Activated T-helper 1 cell treated with anti-CD3 and anti-CD28 coated beads, Interleukin-12 subunit alpha, Interleukin-12 subunit beta, Interleukin-2, Interleukin-4 antibody, amounts not matched to agents 30 ng/mL and 10 ng/mL and 1 ng/mL, durations not matched to agents 14 hours and 24 hours and 36 hours (primary cell): ENCODE measurements around the gene C6orf89. TPM values are rescaled to one million over a fixed set of nuclear protein-coding genes. Genes with fewer than 3 reads are reported as not detected.
A peak's percentile ranks its signal among the peaks of the same experiment; 100 is the strongest.

Source experiments
- DNase-seq: peaks from one replicate; pipeline ENCODE4 v3.0.0; 2021; ENCODE audit warnings: low spot score
- H3K27ac Mint-ChIP-seq: one replicate; pipeline ENCODE4 v1.8.0; 2021; ENCODE audit warnings: mild to moderate bottlenecking, mixed read lengths
- H3K27me3 Mint-ChIP-seq: one replicate; pipeline ENCODE4 v1.8.0; 2022; ENCODE audit warnings: mild to moderate bottlenecking, moderate library complexity, mixed read lengths; ENCODE audit not compliant: insufficient read depth
- H3K36me3 Mint-ChIP-seq: one replicate; pipeline ENCODE4 v1.8.0; 2021; ENCODE audit warnings: low read depth, mixed read lengths
- H3K4me1 Mint-ChIP-seq: one replicate; pipeline ENCODE4 v1.8.0; 2021; ENCODE audit warnings: low read depth, mixed read lengths
- H3K4me3 Mint-ChIP-seq: one replicate; pipeline ENCODE4 v1.8.0; 2021; ENCODE audit warnings: mild to moderate bottlenecking, moderate library complexity, mixed read lengths
- H3K9me3 Mint-ChIP-seq: one replicate; pipeline ENCODE4 v1.8.0; 2021; ENCODE audit warnings: mixed read lengths
- intact Hi-C: fragments of 100-400 bp; cut with micrococcal nuclease; formaldehyde crosslinking; loops from one replicate; pipeline ENCODE4 v1.15.1; 2024
- total RNA-seq: library from RNA; stranded (reverse); gene quantifications from 2 replicates; pipeline ENCODE4 v1.2.3, GENCODE V29; 2022

The C6orf89 gene
- total RNA-seq, 1 donor from 2014 or later: 31.5 TPM

DNA sequence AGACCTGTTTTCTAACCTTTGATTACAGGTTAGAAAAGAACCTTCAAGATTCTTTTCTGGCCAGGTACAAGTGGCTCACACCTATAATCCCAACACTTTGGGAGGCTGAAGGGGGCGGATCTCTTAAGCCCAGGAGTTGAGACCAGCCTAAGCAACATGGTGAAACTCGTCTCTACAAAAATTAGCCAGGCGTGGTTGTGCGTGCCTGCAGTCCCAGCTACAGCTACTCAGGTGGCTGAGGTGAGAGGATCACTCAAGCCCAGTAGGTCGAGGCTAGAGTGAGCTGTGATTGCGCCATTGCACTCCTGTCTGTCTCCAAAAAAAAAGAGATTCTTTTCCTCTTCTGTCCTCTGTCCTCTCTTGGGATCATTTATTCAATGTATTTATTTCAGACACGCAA, 25.6 kb upstream of the C6orf89 start:
- Mint-ChIP-seq H3K27ac (no peak overlapping the region), H3K27me3 (no peaks in the 10 kb centered on the region), H3K4me1 (peaks cover 29% of the 10 kb centered on the region), H3K36me3 (peaks cover 47% of the 10 kb centered on the region), H3K4me3 (no peak overlapping the region), H3K9me3 (no peaks in the 10 kb centered on the region)
- intact Hi-C loops: loop anchor here (2.0 kb wide), 1 partner anchor 13 kb away; no protein-coding TSS in a partner anchor
- no peak for DNase-seq

DNA sequence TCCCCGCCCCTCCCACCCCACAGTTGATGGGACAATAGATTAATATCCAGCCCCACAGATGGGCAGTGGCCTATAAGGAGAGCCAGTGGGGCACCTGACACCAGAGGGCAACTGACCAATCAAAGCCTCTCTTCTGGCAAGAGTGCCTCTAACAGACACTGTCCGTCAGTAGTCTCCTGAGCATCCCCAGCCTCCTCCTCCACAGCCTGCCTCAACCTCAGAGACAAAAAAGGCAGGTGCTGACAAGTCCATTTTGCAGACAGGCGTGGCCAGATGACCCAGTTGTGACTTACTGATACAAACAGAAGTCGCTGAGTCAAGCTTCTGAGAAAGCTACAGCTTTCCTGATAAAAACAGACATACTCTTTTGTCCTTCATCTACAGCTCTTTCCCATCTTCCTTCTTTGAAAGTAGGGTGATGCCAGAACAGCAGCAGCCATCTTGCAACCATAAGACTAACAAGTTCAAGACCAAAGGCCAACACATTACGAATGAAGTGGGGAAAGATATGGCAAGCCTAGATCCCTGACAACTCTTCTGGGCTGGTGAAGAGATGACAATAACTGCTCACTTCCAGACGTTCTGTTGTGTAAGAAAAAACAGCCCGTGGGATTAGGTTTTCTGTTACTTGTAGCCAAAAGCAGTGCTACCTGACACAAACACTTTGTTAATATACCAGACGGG, 23.4 kb upstream of the C6orf89 start:
- no peaks in the 10 kb centered on the region for H3K27me3 Mint-ChIP-seq
- no peak overlapping the region for H3K4me3 Mint-ChIP-seq
- no peak overlapping the region for H3K27ac Mint-ChIP-seq
- no peak for DNase-seq
- H3K4me1 Mint-ChIP-seq: peaks cover 47% of the 10 kb centered on the region
- peaks cover 52% of the 10 kb centered on the region for H3K36me3 Mint-ChIP-seq
- intact Hi-C loops: no loop called here
- no peaks in the 10 kb centered on the region for H3K9me3 Mint-ChIP-seq

DNA sequence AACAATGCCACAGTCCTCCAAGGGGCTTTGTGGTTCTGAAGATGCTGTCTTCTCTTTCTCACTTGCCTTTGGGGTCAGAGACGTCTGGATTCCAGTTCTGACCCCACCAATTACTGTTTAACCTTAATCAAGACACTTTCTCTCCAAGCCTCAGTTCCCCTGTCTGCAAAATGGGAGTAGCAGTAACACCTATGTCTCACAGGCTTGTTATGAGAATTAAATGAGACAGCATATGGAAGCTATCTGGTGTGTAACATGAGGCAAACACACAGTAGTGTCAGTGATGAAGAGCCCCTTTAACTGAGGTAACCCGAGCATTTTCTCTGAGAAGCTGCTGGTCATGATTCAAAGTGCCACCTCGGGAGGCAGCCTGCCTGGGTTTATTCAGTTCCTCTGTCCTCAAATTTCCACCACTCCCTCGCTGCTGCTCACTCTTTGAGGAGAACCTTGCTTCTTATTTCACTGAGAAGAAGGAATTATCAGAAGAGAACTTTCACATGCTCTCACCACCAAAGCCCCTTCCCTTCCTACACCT, 22.8 kb upstream of the C6orf89 start:
- no peaks in the 10 kb centered on the region for H3K27me3 Mint-ChIP-seq
- peaks cover 59% of the 10 kb centered on the region for H3K36me3 Mint-ChIP-seq
- intact Hi-C loops: no loop called here
- H3K4me1 Mint-ChIP-seq: peaks cover 54% of the 10 kb centered on the region
- DNase-seq: no peak
- H3K27ac Mint-ChIP-seq: no peak overlapping the region
- no peaks in the 10 kb centered on the region for H3K9me3 Mint-ChIP-seq
- H3K4me3 Mint-ChIP-seq: no peak overlapping the region

DNA sequence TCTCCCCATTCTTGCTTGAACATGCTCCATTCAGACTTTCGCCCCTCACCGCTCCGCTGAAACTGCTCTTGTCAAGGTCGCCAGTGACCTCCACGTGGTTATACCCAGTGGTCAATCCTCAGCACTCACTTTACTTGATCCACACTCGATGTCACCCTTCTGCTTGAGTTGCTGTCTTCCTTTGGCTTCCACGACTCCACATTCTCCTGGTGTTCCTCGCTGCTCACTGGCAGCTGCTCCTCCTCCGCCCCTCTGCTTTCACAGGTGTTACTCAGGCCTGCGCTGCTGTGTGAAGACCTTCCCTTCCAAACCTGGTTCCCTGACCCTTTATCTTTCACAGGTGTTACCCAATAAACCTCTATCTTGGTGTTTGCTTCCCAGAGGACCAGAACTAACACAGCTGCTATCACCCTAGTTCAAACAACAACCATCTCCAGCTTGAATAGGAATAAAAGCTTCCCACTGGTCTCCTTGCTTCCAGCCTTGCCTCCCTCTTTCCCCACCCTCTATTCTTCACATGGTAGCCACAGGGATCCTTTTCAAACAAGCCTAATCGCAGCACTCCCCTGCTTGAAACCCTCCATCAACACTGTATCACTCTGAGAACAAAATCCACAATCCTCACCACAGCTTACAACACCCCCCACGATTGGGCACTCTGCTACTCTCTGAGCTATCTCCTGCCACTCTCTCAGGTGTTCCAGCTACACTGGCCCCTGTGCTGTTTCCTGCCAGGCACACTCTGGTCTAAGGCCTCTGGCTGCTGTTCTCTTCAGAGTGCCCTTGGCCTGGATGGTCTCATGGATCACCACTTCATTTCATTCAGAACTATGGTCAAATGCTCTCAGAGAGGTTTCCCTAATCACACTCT, 21.8 kb upstream of the C6orf89 start:
- H3K27me3 Mint-ChIP-seq: no peaks in the 10 kb centered on the region
- H3K9me3 Mint-ChIP-seq: no peaks in the 10 kb centered on the region
- intact Hi-C loops: no loop called here
- DNase-seq: no peak
- peaks cover 58% of the 10 kb centered on the region for H3K4me1 Mint-ChIP-seq
- peaks cover 60% of the 10 kb centered on the region for H3K36me3 Mint-ChIP-seq
- no peak overlapping the region for H3K27ac Mint-ChIP-seq
- no peak overlapping the region for H3K4me3 Mint-ChIP-seq

DNA sequence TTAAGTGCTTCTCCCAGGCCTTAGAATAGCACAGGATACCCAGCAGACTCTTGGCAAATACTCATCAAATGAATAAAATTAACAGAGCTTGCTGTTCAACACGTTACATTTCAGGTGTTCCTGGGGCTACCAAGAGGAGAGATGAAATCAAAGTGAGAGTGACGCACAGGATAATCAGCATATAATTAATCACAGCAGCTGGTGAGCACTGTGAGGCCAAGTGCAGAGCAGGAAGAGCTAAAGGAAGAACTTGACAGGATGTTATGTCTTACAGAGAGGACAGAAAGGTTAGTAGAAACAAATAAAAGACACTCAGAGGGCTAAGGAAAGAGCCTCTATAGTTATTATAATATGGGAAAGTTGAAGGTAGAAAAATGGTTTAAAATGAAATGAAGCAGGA, 19.9 kb upstream of the C6orf89 start:
- no peak overlapping the region for H3K4me3 Mint-ChIP-seq
- no peak for DNase-seq
- intact Hi-C loops: no loop called here
- peaks cover 63% of the 10 kb centered on the region for H3K4me1 Mint-ChIP-seq
- H3K9me3 Mint-ChIP-seq: no peaks in the 10 kb centered on the region
- no peaks in the 10 kb centered on the region for H3K27me3 Mint-ChIP-seq
- no peak overlapping the region for H3K27ac Mint-ChIP-seq
- peaks cover 65% of the 10 kb centered on the region for H3K36me3 Mint-ChIP-seq

DNA sequence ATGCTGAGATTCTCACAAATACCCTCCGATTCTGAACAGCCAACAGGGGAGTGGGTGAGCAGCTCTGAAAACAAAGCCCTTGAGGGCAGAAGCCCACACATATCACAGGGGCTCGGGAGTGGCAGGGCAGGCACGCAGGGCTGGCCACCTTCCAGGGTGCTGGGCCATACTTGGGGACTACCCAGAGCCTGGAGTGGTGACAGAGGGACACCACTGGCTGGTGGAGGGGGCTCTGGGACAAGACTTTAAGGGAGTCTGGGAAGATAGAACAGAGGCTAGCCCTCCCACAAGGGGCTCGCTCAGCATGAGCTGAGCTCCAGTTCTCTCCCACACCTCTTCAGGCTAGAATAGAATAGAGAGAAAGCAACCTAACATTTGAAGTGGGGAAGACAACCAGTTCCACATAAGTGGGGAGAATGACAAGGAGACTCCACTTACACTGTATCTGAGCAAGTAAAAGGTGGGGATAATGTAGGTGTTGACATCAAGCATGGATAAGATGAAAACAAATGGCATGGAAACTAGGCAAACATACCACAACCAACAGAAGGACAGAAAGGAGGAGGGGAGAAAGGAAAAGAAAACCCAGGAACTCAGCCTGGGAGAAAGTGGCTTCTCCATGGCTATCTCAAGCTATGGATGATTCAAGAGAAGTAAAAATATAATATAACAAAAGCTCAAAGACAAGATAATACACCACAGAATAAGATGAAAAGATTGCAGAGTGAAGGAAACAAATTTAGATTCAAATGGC, 18.1 kb upstream of the C6orf89 start:
- Mint-ChIP-seq H3K4me1 (peaks cover 64% of the 10 kb centered on the region), H3K4me3 (no peak overlapping the region), H3K27ac (no peak overlapping the region), H3K27me3 (no peaks in the 10 kb centered on the region), H3K36me3 (peaks cover 63% of the 10 kb centered on the region), H3K9me3 (no peaks in the 10 kb centered on the region)
- DNase-seq: no peak
- intact Hi-C loops: no loop called here

DNA sequence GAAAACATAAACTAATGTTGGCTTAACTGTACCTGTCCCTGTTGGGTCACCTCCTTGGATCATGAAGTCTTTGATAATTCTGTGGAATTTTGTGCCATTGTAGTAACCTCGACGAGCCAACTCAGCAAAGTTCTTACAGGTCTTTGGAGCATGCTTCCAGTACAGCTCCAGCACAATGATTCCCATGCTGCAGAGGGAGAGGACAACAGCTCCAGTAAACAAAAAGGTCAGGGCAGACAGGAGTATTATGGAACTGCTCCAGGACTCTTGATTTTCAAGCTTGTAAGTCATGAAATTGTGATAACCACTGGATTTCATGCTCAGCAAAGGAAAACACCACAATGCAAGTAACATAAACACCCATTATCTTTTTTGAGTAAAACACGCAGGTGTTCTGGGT, 14.1 kb upstream of the C6orf89 start:
- no peak for DNase-seq
- Mint-ChIP-seq H3K9me3 (no peaks in the 10 kb centered on the region), H3K36me3 (peaks cover 34% of the 10 kb centered on the region), H3K4me1 (peaks cover 64% of the 10 kb centered on the region), H3K27me3 (peaks cover 2% of the 10 kb centered on the region), H3K27ac (no peak overlapping the region), H3K4me3 (no peak overlapping the region)
- intact Hi-C loops: loop anchor here (2.0 to 5.0 kb wide), 3 partner anchors 13 to 189 kb away; partner anchors contain the start of genes C6orf89 and RAB44

DNA sequence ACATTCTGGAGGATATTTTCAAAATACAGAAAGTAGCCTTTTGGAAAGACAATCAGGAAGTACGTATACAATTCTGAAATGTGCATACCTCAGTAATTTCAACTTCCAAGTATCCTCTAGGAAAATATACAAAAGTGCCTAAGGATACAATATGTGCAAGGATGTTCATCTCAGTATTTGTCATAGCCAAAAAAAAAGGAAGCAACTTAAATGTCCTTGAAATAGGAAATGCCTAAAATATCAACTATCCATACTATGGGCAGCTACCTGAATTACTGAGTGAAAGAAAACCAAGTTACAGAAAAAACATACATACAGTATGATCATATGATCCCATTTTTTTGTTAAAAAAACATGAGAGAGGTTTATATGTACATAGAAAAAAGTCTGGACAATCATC, 12.6 kb upstream of the C6orf89 start:
- intact Hi-C loops: loop anchor here (1.0 to 5.0 kb wide), 3 partner anchors 107 to 191 kb away; partner anchors contain the start of gene RAB44
- peaks cover 2% of the 10 kb centered on the region for H3K27me3 Mint-ChIP-seq
- DNase-seq: no peak
- peak overlapping the region; percentile 89 for H3K27ac Mint-ChIP-seq
- H3K9me3 Mint-ChIP-seq: no peaks in the 10 kb centered on the region
- peak overlapping the region; percentile 93 for H3K4me3 Mint-ChIP-seq
- H3K36me3 Mint-ChIP-seq: peaks cover 23% of the 10 kb centered on the region
- peaks cover 49% of the 10 kb centered on the region for H3K4me1 Mint-ChIP-seq

DNA sequence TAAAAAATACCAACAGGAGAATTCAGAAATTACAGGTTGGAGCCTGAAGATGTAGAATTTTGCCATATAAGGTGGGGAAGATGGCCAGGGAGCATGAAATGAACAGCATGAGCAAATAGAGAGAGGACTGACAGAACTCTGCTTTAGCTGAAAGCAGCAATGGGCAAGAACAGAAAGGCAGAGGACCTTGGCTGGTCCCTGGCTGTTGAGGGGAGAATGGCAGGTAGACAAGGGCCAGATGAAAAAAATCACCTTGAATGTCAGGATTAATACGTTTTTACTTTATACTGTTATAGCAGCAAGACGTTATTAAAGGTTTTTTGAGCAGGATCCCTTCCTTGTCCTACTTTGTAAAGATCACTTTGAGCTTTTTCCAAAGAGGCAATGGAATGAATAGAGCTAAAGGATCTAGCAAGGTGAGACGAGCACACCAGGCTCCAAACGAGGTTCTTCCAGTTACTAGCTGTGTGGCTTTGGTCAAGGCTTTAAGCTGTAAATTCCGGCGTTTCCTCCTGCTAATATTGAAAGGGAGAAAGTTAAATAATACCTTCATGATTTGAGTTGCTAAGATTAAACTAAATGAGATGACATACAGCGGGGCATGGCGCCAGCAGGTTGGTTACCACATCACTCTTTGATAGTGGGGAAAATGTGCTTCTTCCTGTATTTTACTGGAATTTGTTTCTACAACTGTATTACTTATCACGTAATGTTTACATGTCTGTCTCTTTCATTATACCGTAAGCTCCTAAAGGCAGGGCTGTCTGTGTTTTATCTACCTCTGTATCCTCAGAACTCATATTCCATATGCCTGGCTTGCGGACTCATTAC, 11.9 kb upstream of the C6orf89 start:
- H3K4me1 Mint-ChIP-seq: peaks cover 47% of the 10 kb centered on the region
- peak overlapping the region; percentile 89 for H3K27ac Mint-ChIP-seq
- H3K9me3 Mint-ChIP-seq: no peaks in the 10 kb centered on the region
- peaks cover 2% of the 10 kb centered on the region for H3K27me3 Mint-ChIP-seq
- intact Hi-C loops: loop anchor here (1.0 to 5.0 kb wide), 5 partner anchors 38 to 192 kb away; partner anchors contain the start of gene RAB44
- peaks cover 20% of the 10 kb centered on the region for H3K36me3 Mint-ChIP-seq
- H3K4me3 Mint-ChIP-seq: peak overlapping the region; percentile 93
- no peak for DNase-seq

DNA sequence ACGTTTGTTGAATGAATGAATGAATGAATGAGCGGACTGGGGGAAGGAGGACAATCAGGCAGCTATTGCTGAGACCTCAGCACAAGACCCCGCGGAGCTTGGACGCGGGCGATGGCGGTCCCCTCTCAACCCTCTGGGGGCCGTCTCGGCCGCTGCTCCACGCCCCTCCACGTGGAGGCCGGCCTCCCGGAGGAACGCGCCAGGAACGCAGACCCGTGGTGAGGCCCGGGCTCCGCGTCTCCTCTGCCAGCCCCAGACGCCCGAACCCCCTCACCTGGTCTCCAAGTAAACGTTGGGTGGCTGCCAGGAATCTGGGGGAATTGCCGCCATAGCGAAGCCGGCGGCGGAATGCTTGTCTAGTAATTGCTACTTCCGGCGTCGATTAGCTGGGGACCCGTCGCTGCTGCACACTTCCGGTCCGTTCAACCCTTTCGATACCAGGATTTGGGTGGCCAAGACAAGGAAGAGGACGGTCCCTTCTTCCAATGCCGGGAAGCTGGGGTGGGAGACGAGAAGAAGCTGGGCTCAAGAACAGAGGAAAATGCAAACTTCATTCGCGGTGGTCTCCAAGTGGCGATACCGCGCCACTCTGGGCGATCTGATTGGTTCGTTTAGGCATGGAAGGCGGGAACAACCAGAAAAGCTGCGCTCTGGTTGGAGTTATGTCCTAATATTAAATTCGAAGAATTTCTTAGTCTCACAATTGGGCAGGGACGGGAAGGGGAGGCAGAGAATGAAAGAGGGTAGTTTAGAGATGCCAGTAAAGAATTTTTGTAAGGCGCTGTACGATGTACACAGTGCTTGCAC, 11.1 kb upstream of the C6orf89 start, which contains the start of gene PPIL1:
Gene PPIL1, minus strand, starts transcription at position 361 of the 807 bp plus-strand sequence. Its CDS starts 31 bp downstream, at position 330.
- Mint-ChIP-seq H3K27me3 (peaks cover 2% of the 10 kb centered on the region), H3K36me3 (peaks cover 15% of the 10 kb centered on the region), H3K9me3 (no peaks in the 10 kb centered on the region), H3K4me3 (peak within 1 kb of the TSS; percentile 93), H3K27ac (peak within 1 kb of the TSS; percentile 99), H3K4me1 (peaks cover 47% of the 10 kb centered on the region)
- intact Hi-C loops: loop anchor here (1.0 to 5.0 kb wide), 6 partner anchors 11 to 192 kb away; partner anchors contain the start of genes C6orf89, MTCH1 and RAB44
- DNase-seq: peak; percentile 75

DNA sequence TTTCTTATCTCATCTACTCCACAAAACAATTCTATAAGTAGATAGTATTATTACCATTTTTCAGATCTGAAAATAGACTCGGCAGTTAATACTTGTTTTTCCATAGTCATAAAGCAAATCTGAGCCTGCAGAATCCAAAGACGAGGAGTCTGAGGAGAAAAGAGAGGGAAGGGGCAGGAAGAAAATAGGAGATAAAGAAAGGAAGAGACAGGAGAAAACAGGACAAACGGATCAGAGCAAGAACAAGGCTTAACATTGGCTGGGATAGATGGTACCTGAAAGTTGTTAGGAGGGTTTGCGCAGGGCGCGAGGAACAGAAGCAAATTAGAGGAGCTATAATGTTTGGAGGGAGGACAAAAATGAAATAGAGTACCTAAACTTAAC, 10.5 kb upstream of the C6orf89 start:
- intact Hi-C loops: loop anchor here (1.0 kb wide), 2 partner anchors 10 to 111 kb away; partner anchors contain the start of genes C6orf89 and MTCH1
- H3K27ac Mint-ChIP-seq: peak overlapping the region; percentile 99
- peaks cover 2% of the 10 kb centered on the region for H3K27me3 Mint-ChIP-seq
- H3K4me1 Mint-ChIP-seq: peaks cover 42% of the 10 kb centered on the region
- no peak for DNase-seq
- no peaks in the 10 kb centered on the region for H3K9me3 Mint-ChIP-seq
- H3K36me3 Mint-ChIP-seq: peaks cover 11% of the 10 kb centered on the region
- H3K4me3 Mint-ChIP-seq: peak overlapping the region; percentile 93
